Mesendoderm (in vitro differentiated cells): ENCODE measurements around the gene KRTAP4-11.
"Not testable (repeated sequence)": the region's sequence is repeated elsewhere in the genome, so short reads cannot be mapped to it uniquely, and the experiment has no call there.

Source experiments
- DNase-seq: peaks from one replicate; pipeline ENCODE4 v3.0.0; 2013
- H2AK5ac ChIP-seq: 2 replicates; pipeline ENCODE4 v1.6.1; 2013; ENCODE audit warnings: low read length, inconsistent platforms
- H2BK120ac ChIP-seq: 2 replicates; pipeline ENCODE4 v1.6.1; 2013; ENCODE audit warnings: low read depth, mild to moderate bottlenecking, low read length, moderate library complexity, mixed read lengths
- H2BK15ac ChIP-seq: replicated peaks from 2 replicates; pipeline ENCODE4 v1.6.1; 2013; ENCODE audit warnings: low read depth, mild to moderate bottlenecking, moderate library complexity
- H2BK5ac ChIP-seq: 2 replicates; pipeline ENCODE4 v1.6.1; 2013; ENCODE audit warnings: low read length, inconsistent platforms
- H3K18ac ChIP-seq: 2 replicates; pipeline ENCODE4 v1.6.1; 2013; ENCODE audit warnings: mild to moderate bottlenecking, low read length, mixed read lengths
- H3K23ac ChIP-seq: one replicate; pipeline ENCODE4 v1.6.1; 2013; ENCODE audit warnings: low read length
- H3K27ac ChIP-seq: 2 replicates; pipeline ENCODE4 v1.5.1; 2013; ENCODE audit warnings: low read depth, mild to moderate bottlenecking, inconsistent platforms, low read length, moderate library complexity
- H3K27me3 ChIP-seq: 2 replicates; pipeline ENCODE4 v1.6.1; 2013; ENCODE audit warnings: low read length, control low read depth, mild to moderate bottlenecking, inconsistent platforms; ENCODE audit not compliant: insufficient read depth, poor library complexity
- H3K36me3 ChIP-seq: 2 replicates; pipeline ENCODE4 v1.6.1; 2013; ENCODE audit warnings: low read length, inconsistent platforms; ENCODE audit not compliant: control insufficient read depth, insufficient read depth
- H3K4ac ChIP-seq: one replicate; pipeline ENCODE4 v1.6.1; 2013; ENCODE audit warnings: low read depth, mild to moderate bottlenecking, low read length, moderate library complexity
- H3K4me1 ChIP-seq: 2 replicates; pipeline ENCODE4 v1.6.1; 2013; ENCODE audit warnings: low read depth, low read length, inconsistent platforms; ENCODE audit not compliant: control insufficient read depth
- H3K4me2 ChIP-seq: 2 replicates; pipeline ENCODE4 v1.6.1; 2013; ENCODE audit warnings: low read length
- H3K4me3 ChIP-seq: 2 replicates; pipeline ENCODE4 v1.5.1; 2013; ENCODE audit warnings: mild to moderate bottlenecking, low read length
- H3K56ac ChIP-seq: one replicate; pipeline ENCODE4 v1.6.1; 2013; ENCODE audit warnings: low read length
- H3K79me1 ChIP-seq: 2 replicates; pipeline ENCODE4 v1.6.1; 2013; ENCODE audit warnings: low read length, inconsistent platforms
- H3K79me2 ChIP-seq: 2 replicates; pipeline ENCODE4 v1.6.1; 2013; ENCODE audit warnings: mild to moderate bottlenecking, low read length; ENCODE audit not compliant: control insufficient read depth, insufficient read depth
- H3K9ac ChIP-seq: 2 replicates; pipeline ENCODE4 v1.6.1; 2013; ENCODE audit warnings: low read length, inconsistent platforms
- H4K5ac ChIP-seq: one replicate; pipeline ENCODE4 v1.6.1; 2013; ENCODE audit warnings: low read length
- H4K8ac ChIP-seq: one replicate; pipeline ENCODE4 v1.6.1; 2013; ENCODE audit warnings: low read depth, mild to moderate bottlenecking, control low read depth, low read length, moderate library complexity
- WGBS: extraction: QIAGEN DNeasy Blood & Tissue Kit; methylation state at CpG from one replicate; pipeline ENCODE4 v1.1.7; 2013; ENCODE audit warnings: low lambda C conversion rate, missing lambda C conversion rate; ENCODE audit not compliant: insufficient coverage; ENCODE audit errors: extremely low coverage; 5-methylcytosine and 5-hydroxymethylcytosine counted together

KRTAP4-11 gene

GRCh38 chr17:41088760-41089352 is 29.3 kb downstream of the KRTAP4-11 start:
- not testable (repeated sequence) for H3K4ac ChIP-seq, DNase-seq, H3K79me2 ChIP-seq, H2AK5ac ChIP-seq, H2BK15ac ChIP-seq, H3K4me1 ChIP-seq, H3K27me3 ChIP-seq, H3K56ac ChIP-seq, H3K4me2 ChIP-seq, H3K18ac ChIP-seq, H3K9ac ChIP-seq, H3K4me3 ChIP-seq, H4K5ac ChIP-seq, H3K36me3 ChIP-seq, H4K8ac ChIP-seq, H3K27ac ChIP-seq, H2BK120ac ChIP-seq, H3K23ac ChIP-seq, H3K79me1 ChIP-seq, H2BK5ac ChIP-seq
- no CpG with 5 or more reads among the region's 4 CpGs for WGBS

- not testable (repeated sequence) for H3K56ac ChIP-seq, H3K4me1 ChIP-seq, H3K23ac ChIP-seq, H3K4me2 ChIP-seq, H3K9ac ChIP-seq, H3K18ac ChIP-seq, H3K4me3 ChIP-seq, H3K27ac ChIP-seq, H3K36me3 ChIP-seq, H4K8ac ChIP-seq, H3K79me1 ChIP-seq, H3K27me3 ChIP-seq, H3K79me2 ChIP-seq, H2BK5ac ChIP-seq, H4K5ac ChIP-seq, H3K4ac ChIP-seq, DNase-seq, H2BK15ac ChIP-seq, H2AK5ac ChIP-seq, H2BK120ac ChIP-seq
- no CpG with 5 or more reads among the region's 14 CpGs for WGBS
Measured at GRCh38 chr17:41084100-41084856, 33.9 kb downstream of the KRTAP4-11 start, which contains the start of gene KRTAP4-7. TSS of gene KRTAP4-7 (plus strand) at chr17:41084150. CDS start at chr17:41084207, 57 bp downstream.

GRCh38 chr17:41083427-41083826 is 34.7 kb downstream of the KRTAP4-11 start:
- not testable (repeated sequence) for H4K5ac ChIP-seq, H3K27ac ChIP-seq, H3K4me1 ChIP-seq, H2AK5ac ChIP-seq, H3K56ac ChIP-seq, H4K8ac ChIP-seq, H3K79me1 ChIP-seq, DNase-seq, H3K79me2 ChIP-seq, H3K4me2 ChIP-seq, H2BK5ac ChIP-seq, H3K36me3 ChIP-seq, H2BK15ac ChIP-seq, H3K23ac ChIP-seq, H3K27me3 ChIP-seq, H3K18ac ChIP-seq, H3K4me3 ChIP-seq, H2BK120ac ChIP-seq, H3K9ac ChIP-seq, H3K4ac ChIP-seq
- no CpG with 5 or more reads among the region's 2 CpGs for WGBS

- no CpG with 5 or more reads among the region's 4 CpGs for WGBS
- Histone ChIP-seq H3K18ac (no peak overlapping the region), H3K4ac (no peak overlapping the region), H2BK120ac (no peak overlapping the region), H3K56ac (no peak overlapping the region), H3K4me2 (no peak overlapping the region), H3K23ac (no peak overlapping the region), H2BK5ac (no peak overlapping the region), H3K4me3 (no peak overlapping the region), H3K9ac (no peak overlapping the region), H3K79me2 (no peaks in the 10 kb centered on the region), H3K27me3 (no peaks in the 10 kb centered on the region), H4K5ac (no peak overlapping the region), H4K8ac (no peak overlapping the region), H2AK5ac (no peak overlapping the region), H3K79me1 (no peaks in the 10 kb centered on the region), H3K4me1 (no peaks in the 10 kb centered on the region), H3K27ac (no peak overlapping the region), H3K36me3 (no peaks in the 10 kb centered on the region), H2BK15ac (no peak overlapping the region)
- no peak for DNase-seq
Measured at GRCh38 chr17:41082626-41083025, 35.5 kb downstream of the KRTAP4-11 start.

GRCh38 chr17:41076788-41077187 is 41.4 kb downstream of the KRTAP4-11 start:
- no peaks in the 10 kb centered on the region for H3K79me2 ChIP-seq
- no peak for DNase-seq
- H3K4me3 ChIP-seq = no peak overlapping the region
- H3K4me1 ChIP-seq = no peaks in the 10 kb centered on the region
- no peaks in the 10 kb centered on the region for H3K79me1 ChIP-seq
- H2BK120ac ChIP-seq = no peak overlapping the region
- H3K23ac ChIP-seq = no peak overlapping the region
- H2AK5ac ChIP-seq = no peak overlapping the region
- no peak overlapping the region for H4K5ac ChIP-seq
- H3K9ac ChIP-seq = no peak overlapping the region
- H3K36me3 ChIP-seq = no peaks in the 10 kb centered on the region
- H3K27me3 ChIP-seq = no peaks in the 10 kb centered on the region
- H3K4ac ChIP-seq = no peak overlapping the region
- no peak overlapping the region for H2BK15ac ChIP-seq
- no peak overlapping the region for H2BK5ac ChIP-seq
- H3K56ac ChIP-seq = no peak overlapping the region
- no peak overlapping the region for H3K27ac ChIP-seq
- H4K8ac ChIP-seq = no peak overlapping the region
- no peak overlapping the region for H3K4me2 ChIP-seq
- H3K18ac ChIP-seq = no peak overlapping the region

- no peak for DNase-seq
- no CpG with 5 or more reads among the region's 2 CpGs for WGBS
- Histone ChIP-seq H3K9ac (no peak overlapping the region), H3K27me3 (no peaks in the 10 kb centered on the region), H3K4me3 (no peak overlapping the region), H3K4me1 (no peaks in the 10 kb centered on the region), H3K79me2 (no peaks in the 10 kb centered on the region), H3K79me1 (no peaks in the 10 kb centered on the region), H2BK5ac (no peak overlapping the region), H3K4me2 (no peak overlapping the region), H2AK5ac (no peak overlapping the region), H3K4ac (no peak overlapping the region), H4K8ac (no peak overlapping the region), H3K56ac (no peak overlapping the region), H4K5ac (no peak overlapping the region), H3K18ac (no peak overlapping the region), H2BK15ac (no peak overlapping the region), H3K27ac (no peak overlapping the region), H3K36me3 (no peaks in the 10 kb centered on the region), H2BK120ac (no peak overlapping the region), H3K23ac (no peak overlapping the region)
Measured at GRCh38 chr17:41073676-41074075, 44.5 kb downstream of the KRTAP4-11 start.
